GM12875 (cell line): Measurements from ENCODE around the gene TYW1B.
"Not testable (repeated sequence)": the region's sequence is repeated elsewhere in the genome, so short reads cannot be mapped to it uniquely, and the experiment has no call there.

Source experiments
- H3K4me3 ChIP-seq: one replicate; pipeline ENCODE4 v1.5.1; 2011; ENCODE audit warnings: low read depth, low read length, control low read depth
- CTCF ChIP-seq: IDR thresholded peaks from 2 replicates; pipeline ENCODE4 v1.5.1; 2011; ENCODE audit warnings: low read depth, mild to moderate bottlenecking, control low read depth, inconsistent platforms, low read length, moderate library complexity, borderline replicate concordance; ENCODE audit not compliant: insufficient read depth

TYW1B gene

GRCh38 chr7:72710983-72711382 is 117.0 kb downstream of the TYW1B start:
- TF ChIP-seq CTCF = no peak
- H3K4me3 ChIP-seq = no peak overlapping the region

DNA sequence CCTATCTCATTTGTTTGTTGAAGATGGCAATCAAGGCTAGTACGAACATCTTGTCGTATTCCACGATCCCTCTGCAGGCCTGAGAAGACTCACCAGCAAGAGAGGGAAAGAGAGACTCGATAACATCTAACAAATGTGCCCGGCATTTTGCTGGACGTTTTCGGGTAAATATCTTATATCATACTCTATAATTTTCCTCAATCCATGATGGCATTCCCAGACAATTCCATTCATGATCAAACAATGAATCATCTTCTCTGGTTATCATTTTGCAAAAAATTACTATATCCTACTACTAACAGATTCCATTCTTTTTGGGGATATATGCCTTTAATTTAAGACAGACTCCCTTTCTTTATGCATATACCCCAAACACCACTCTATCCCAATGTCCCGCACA is 118.1 kb downstream of the TYW1B start:
- no peak for TF ChIP-seq CTCF
- no peak overlapping the region for H3K4me3 ChIP-seq

GRCh38 chr7:72708371-72709050 is 119.5 kb downstream of the TYW1B start:
- not testable (repeated sequence) for H3K4me3 ChIP-seq

DNA sequence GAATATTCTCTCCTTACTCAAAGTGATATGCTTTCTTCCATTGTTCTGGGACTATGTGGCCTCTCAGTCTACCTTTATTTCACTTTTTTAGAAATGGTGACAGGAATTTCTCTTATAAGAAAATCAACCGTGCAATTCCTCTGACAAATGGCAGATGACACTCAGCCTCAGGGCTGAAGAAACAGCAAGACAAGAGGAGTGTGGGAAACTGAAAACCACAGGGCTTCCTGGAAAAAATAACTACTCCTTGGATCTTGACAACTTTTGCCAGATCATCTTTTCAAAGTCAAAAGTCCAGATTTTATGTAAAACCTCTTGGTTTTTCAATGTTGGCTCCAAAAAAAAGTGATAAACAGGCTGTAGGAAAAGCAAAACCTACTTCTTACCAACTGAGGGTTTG is 121.5 kb downstream of the TYW1B start:
- no peak for TF ChIP-seq CTCF
- no peak overlapping the region for H3K4me3 ChIP-seq

DNA sequence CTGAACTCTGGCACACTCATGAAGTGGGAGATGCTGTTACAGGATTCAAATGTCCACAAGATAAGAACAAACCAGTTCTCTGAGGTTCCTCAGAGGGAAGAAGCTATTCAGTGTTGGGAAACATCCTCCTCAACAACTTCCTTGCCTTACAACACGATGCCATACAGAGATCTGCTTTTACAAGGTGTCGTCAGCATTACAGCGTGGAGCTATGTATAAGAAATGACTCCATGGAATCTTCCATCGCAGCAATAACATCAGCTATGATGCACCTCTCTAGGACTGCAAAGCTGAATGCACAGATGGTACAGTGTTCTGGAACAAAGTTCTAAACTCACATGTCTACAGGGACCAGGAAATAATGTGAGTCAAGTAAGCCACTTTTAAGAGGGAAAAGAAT is 122.3 kb downstream of the TYW1B start:
- H3K4me3 ChIP-seq = not testable (repeated sequence)

- TF ChIP-seq CTCF = no peak
- H3K4me3 ChIP-seq = no peak overlapping the region
Measured at GRCh38 chr7:72704894-72705293, 123.1 kb downstream of the TYW1B start.

- not testable (repeated sequence) for H3K4me3 ChIP-seq
Measured at GRCh38 chr7:72700548-72700947, 127.5 kb downstream of the TYW1B start.

DNA sequence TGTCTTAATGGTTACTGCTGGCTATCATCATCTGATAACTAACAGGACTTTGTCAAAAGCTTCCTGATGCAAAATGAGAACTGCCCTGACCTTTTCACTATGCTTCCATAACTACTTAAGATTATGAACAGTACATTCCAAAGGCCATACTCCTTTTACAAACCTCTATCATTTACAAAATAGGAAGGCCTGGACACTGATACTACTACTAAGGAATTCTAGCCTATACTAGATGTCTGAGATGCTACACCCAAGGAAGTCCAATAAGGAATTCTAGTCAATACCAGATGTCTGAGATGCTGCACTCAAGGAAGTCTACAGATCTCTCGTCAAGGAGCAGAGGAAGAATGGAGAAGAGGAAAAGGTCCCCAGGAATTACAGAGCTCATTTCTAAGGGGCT is 130.9 kb downstream of the TYW1B start:
- H3K4me3 ChIP-seq = not testable (repeated sequence)

GRCh38 chr7:72696643-72697042 is 131.4 kb downstream of the TYW1B start:
- not testable (repeated sequence) for H3K4me3 ChIP-seq

- H3K4me3 ChIP-seq = not testable (repeated sequence)
Measured at GRCh38 chr7:72695482-72695881, 132.5 kb downstream of the TYW1B start.

- H3K4me3 ChIP-seq = not testable (repeated sequence)
Measured at GRCh38 chr7:72691442-72691841, 136.6 kb downstream of the TYW1B start.

GRCh38 chr7:72690177-72690576 is 137.8 kb downstream of the TYW1B start:
- H3K4me3 ChIP-seq = not testable (repeated sequence)

- H3K4me3 ChIP-seq = not testable (repeated sequence)
Measured at GRCh38 chr7:72689344-72689743, 138.7 kb downstream of the TYW1B start.

GRCh38 chr7:72681211-72681610 is 146.8 kb downstream of the TYW1B start:
- H3K4me3 ChIP-seq = not testable (repeated sequence)

DNA sequence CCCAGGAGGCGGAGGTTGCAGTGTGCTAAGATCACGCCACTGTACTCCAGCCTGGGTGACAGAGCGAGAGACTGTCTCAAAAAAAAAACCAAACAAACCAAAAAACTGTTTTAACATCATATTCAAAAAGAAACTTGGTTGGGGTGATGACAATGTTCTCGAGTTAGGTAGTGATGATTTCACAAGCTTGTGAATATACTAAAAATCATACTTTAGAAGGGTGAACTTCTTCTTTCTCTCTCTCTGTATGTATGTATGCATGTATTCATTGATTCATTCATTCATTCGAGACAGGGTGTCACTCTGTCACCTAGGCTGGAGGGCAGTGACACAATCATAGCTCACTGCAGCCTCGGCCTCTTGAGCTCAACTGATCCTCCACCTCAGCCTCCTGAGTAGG is 151.1 kb downstream of the TYW1B start:
- not testable (repeated sequence) for H3K4me3 ChIP-seq

DNA sequence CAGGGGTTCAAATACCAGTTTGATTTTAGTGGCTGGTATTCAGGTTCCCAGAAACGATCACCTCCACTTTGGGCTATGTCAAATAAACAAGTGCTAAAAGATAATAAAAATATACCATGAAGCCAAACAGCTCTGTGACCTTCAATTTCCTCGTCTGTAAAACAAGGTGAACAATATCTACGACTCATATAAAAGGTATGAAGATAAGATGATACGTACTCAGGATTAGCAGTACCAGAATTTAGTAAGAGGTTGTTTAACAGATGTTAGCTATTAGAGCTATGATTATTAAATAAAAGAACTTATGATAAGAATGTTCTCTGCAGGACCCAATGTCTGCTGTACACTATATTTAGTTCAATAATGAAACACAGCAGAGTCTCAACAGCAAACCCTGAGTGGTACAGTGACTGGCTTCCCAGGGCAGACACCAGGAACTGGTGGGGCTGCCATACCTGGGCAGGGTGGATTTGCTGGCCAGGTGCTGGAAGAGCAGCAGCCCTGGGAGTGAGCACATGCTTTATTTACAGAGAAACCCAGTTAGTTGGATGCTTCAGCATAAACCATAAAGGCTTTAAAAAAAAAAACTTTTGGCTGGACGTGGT is 151.8 kb downstream of the TYW1B start:
- not testable (repeated sequence) for H3K4me3 ChIP-seq
